Omental fat pad (tissue), 4 donors: ENCODE data around the gene PRRC1. TPM values are rescaled to one million over a fixed set of nuclear protein-coding genes. Genes with fewer than 3 reads are reported as not detected.
A peak's percentile ranks its signal among the peaks of the same experiment; 100 is the strongest.
"Not testable (repeated sequence)": the region's sequence is repeated elsewhere in the genome, so short reads cannot be mapped to it uniquely, and the experiment has no call there.

Source experiments
- ATAC-seq: fragments of 150-250 bp; one replicate; pipeline ENCODE4 v1.9.1; 2016; ENCODE audit warnings: mild to moderate bottlenecking, moderate library complexity; ENCODE audit not compliant: low FRiP score
- DNase-seq: peaks from one replicate; pipeline ENCODE4 v3.0.0-alpha.2; 2019; ENCODE audit warnings: low spot score
- total RNA-seq, 4 donors: library from RNA; depleted of rRNA; stranded (reverse); fragments of >200 nt; gene quantifications; one replicate each; pipeline ENCODE4 v1.1.0, GENCODE V29; 2016
- TF ChIP-seq, protein P1 (sequence below), 3 donors: fragments of 450-650 bp; IDR thresholded peaks; one replicate each; pipeline ENCODE4 v1.5.1; 2016 to 2017; ENCODE audit warnings: antibody characterized with exemption in 3 of 3, mild to moderate bottlenecking in 3 of 3, moderate library complexity in 2 of 3

Gene PRRC1
- total RNA-seq, 4 donors from 2014 or later, result 31.2 to 41.8 (median 34.1) TPM

DNA sequence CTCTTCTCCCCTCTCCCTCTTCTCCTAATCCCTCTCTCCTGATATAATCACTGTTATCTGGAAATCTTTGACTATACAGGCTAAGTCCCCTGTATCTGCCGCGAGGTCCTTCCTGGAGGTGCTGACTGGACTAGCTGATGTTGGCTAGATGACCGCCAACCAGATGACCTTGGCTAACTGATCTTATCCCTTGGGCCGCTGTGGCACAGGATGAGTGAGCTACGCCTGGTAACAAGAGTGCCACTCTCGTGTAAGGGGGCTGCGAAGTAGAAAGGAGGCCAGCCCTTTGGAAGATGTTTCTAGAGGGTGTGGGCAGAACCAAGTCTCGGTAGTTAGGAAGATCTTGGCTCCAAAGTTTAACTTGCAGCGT, 345 bp upstream of the PRRC1 start:
- DNase-seq (peak; percentile 28), ATAC-seq (peak; percentile 65)
- TF ChIP-seq, protein P1, sequence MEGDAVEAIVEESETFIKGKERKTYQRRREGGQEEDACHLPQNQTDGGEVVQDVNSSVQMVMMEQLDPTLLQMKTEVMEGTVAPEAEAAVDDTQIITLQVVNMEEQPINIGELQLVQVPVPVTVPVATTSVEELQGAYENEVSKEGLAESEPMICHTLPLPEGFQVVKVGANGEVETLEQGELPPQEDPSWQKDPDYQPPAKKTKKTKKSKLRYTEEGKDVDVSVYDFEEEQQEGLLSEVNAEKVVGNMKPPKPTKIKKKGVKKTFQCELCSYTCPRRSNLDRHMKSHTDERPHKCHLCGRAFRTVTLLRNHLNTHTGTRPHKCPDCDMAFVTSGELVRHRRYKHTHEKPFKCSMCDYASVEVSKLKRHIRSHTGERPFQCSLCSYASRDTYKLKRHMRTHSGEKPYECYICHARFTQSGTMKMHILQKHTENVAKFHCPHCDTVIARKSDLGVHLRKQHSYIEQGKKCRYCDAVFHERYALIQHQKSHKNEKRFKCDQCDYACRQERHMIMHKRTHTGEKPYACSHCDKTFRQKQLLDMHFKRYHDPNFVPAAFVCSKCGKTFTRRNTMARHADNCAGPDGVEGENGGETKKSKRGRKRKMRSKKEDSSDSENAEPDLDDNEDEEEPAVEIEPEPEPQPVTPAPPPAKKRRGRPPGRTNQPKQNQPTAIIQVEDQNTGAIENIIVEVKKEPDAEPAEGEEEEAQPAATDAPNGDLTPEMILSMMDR (IDR thresholded peaks at IDR 0.05), result no peak

DNA sequence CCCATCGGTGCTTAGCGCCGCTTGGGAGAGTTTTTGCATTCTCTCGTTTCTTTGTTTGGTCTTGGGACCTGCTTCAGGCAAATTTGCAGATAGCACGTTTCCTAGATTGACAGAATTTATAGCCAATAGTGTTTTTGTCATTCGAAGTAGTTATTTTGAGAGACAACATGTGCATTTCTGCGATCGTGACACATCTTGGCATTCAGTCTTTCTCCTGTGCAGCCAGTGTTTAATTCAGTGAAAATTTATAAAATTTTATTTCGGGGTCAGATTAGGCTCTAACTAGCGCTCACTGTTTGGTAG, 830 bp downstream of the PRRC1 start:
- TF ChIP-seq, protein P1 (IDR thresholded peaks at IDR 0.05), result no peak
- DNase-seq (no peak), ATAC-seq (no peak)

DNA sequence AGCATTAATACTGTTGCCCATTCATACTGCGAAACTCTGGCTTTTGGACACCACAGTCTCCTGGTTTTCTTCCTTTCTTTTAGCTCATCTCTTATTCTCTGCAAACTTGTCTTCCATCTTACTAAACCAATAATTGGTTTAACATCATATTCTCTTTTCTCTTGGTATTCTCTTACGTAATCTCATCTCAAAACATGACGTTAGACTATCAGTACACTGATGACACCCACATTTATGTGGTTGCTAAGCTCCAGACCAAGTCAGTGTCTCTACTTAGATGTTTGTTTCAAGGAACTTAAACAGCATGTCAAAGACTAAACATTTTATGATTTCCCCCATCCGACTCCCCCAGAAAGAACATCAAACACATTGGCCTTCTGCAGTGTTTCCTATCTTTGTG, 2.1 kb downstream of the PRRC1 start:
- no peak for DNase-seq
- no peak for ATAC-seq
- TF ChIP-seq, protein P1 (IDR thresholded peaks at IDR 0.05), result no peak

DNA sequence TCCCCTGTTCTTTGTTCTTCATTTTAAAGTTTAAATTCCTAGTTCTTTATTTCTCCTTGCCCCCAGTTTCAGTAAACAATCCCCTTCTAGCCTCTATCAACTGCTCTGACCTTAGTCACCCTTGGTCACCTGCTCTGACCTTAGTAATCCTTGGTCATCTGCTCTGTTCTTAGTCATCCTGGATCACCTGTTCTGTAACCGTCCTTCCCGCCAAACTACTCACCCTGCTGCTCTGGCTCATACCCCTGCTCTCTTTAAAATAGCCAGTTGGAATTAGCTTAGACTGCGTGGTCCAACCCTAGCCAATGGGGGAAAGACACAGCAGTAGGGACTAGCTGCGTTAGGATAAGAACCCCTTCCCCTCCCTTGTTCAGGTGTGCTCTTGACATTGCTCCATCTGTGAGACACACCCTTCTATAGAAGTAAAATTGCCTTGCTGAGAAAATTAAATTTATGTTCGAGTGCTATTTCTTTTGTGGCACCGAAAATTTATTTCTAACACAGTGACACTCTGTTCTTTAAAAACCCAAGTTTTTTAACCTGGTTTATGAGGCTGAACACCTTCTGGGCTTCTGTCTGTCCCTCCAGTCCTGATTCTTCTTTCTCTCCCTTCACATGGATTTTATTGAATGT, 3.8 kb downstream of the PRRC1 start:
- TF ChIP-seq, protein P1 (IDR thresholded peaks at IDR 0.05), result no peak
- DNase-seq (no peak), ATAC-seq (no peak)

DNA sequence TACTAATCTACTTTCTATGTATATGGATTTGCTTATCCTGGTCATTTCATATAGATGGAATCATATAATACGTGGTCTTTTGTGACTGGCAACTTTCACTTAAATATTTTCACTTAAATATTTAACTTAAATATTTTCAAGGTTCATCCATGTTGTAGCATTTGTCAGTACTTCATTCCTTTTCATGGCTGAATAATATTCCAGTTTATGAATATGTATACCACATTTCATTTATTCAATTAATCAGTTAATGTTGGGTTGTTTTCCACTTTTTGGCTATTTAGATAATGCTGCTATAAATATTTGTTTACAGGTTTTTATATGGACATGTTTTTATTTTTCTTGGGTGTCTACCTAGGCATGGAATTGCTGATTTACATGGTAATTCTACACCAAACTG, 7.7 kb downstream of the PRRC1 start:
- TF ChIP-seq, protein P1 (IDR thresholded peaks at IDR 0.05), result no peak
- DNase-seq (no peak), ATAC-seq (no peak)

DNA sequence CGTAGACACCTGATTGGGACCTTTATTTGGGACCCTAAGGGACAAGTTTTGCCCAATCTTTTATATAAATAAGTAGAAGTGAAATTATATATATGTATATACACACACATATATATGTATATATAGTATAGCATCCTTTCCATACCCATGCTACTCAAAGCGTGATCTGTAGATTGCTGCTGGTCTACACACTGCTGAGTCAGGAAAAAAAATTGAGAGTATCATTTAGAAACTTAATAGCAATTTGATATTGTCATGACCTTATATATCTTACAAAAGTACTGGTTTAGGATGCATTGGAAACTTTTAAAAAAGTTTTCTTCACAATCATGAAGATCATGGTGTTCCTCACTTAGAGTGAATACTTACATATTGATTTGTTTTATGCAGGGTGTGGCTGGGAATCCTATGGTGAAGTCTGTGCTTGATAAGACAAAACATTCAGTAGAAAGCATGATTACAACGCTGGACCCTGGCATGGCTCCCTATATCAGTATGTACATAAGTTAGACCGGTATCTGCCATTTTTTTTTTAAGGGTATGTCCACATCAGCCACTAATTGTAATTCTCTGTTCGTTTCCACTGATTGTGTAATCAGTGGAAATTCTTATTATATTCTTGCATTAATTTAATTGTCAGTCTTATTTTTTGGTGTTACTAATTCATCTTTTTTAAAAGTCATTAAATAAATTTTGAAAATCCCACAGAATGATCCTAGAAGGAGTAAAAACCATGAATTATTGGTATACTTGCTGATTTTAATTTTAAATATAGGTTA, 12.7 kb downstream of the PRRC1 start:
- ATAC-seq, result no peak
- TF ChIP-seq, protein P1 (IDR thresholded peaks at IDR 0.05), result no peak
- DNase-seq, result no peak

DNA sequence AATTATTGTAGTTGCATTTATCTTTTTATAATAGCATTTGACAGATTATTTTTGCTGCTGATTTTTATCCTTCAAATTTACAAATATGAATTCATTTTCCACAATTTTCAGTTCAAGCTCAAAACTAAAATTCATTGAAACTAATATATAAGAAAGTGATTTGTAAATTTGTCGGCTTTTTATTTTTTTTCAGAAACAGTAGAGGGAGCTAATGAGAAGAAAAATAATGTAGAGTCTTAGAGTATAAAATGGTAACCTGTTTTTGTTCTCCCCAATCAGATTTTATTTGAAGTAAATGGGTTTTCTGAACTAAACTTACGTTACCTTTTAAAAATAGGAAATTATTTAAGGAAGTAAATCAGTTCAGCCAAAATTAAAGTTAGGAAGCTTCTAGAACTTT, 19.2 kb downstream of the PRRC1 start:
- TF ChIP-seq, protein P1 (IDR thresholded peaks at IDR 0.05), result no peak
- DNase-seq (no peak), ATAC-seq (no peak)

DNA sequence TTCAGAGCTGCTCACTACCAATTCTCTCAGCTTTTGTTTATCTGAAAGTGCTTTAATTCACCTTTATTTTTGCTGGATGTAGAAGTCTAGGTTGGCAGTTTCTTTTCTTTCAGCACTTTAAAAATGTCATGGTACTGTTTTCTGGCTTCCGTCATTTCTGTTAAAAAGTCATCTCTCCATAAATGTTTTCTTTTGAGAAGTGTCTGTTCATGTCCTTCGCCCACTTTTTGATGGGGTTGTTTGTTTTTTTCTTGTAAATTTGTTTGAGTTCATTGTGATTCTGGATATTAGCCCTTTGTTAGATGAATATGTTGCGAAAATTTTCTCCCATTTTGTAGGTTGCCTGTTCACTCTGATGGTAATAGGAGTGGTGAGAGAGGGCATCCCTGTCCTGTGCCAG, 23.1 kb downstream of the PRRC1 start:
- ATAC-seq, result not testable (repeated sequence)

DNA sequence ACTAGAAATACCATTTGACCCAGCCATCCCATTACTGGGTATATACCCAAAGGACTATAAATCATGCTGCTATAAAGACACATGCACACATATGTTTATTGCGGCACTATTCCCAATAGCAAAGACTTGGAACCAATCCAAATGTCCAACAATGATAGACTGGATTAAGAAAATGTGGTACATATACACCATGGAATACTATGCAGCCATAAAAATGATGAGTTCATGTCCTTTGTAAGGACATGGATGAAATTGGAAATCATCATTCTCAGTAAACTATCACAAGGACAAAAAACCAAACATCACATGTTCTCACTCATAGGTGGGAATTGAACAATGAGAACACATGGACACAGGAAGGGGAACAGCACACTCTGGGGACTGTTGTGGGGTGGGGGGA, 27.8 kb downstream of the PRRC1 start:
- not testable (repeated sequence) for DNase-seq, ATAC-seq

More for the DNA sequence above, 23.1 kb downstream of the PRRC1 start:
- not testable (repeated sequence) for DNase-seq
